NCI-H226 (cell line): ENCODE data around the gene PCARE.
A peak's percentile ranks its signal among the peaks of the same experiment; 100 is the strongest.

Experiments used
- DNase-seq: peaks from one replicate; pipeline ENCODE4 v3.0.0-alpha.2; 2015

Gene PCARE

DNA sequence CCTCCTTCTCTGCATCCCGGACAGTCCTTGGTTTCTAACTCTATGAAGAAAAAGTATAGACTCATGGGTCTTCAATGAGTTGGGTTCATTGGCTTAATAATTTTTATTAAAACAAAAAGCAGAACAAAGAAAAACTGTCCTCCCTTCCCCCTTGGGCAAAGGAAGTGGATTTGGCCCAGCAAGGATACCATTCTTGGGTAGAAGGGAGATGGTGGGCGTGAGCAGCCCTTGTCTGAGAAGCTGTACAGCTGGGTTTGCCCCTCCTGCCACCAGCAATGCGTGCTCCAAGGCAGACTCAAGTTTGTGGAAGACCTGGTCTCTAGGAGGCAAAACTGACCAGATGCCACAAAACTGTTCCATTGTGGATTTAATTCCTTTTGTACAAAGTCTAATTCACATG is 12.7 kb downstream of the PCARE start:
- DNase-seq: no peak

DNA sequence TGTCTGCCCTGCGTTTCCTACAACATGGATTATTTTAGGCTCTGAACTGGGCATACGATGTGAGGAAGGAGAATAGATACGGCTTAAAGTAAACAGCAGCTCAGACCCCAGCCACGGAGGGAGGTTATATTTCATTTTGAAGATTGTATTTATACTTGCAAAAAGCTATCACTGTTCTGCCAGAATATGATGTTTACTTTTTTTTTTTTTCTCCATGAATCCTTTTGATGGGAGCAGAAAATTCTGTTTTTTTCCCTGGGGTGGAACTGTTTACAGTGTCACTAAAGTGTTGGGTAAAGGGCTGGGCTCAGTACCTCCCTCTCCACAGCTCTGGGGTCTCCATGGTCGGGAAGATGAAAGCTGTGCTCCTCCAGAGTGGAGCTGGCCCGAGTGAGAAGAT is 13.1 kb downstream of the PCARE start:
- no peak for DNase-seq

DNA sequence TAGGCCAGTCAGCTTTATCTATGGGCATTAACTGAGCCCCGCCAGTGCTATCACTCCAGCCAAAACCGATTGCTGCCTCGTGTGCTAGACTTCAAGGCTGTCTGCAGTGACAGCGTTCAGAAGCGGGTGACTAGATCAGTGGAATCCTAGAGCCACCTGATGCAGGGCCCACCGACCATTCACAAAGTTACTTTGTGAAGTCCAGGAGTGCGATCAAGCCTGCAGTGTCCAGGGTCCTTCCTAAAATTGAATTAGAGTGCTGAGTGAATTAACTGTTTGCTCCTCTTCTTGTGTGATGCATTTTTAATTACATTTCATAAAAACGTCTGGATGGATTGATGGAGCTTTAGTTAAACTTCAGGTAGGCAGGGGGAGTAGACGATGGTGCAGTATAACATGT is 13.9 kb downstream of the PCARE start:
- DNase-seq: no peak

DNA sequence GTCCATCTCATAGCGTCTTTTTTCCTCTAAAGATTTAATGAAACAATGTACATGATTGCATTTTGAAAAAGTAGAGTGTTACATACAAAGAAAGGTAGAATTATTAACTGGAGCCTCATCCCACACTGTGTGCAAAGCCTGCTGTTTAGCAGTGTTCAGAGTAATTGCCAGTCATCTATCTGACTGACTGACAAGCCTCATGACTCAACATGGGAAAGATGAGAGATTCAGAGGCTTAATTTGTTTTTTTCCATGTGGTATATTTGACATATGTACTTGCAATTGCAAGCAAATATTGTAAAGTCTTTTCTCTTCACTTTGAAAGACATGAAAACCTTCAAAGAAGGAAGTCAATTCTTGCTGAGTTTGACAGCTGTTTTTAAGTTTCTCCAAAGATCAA is 14.7 kb downstream of the PCARE start:
- DNase-seq: no peak

DNA sequence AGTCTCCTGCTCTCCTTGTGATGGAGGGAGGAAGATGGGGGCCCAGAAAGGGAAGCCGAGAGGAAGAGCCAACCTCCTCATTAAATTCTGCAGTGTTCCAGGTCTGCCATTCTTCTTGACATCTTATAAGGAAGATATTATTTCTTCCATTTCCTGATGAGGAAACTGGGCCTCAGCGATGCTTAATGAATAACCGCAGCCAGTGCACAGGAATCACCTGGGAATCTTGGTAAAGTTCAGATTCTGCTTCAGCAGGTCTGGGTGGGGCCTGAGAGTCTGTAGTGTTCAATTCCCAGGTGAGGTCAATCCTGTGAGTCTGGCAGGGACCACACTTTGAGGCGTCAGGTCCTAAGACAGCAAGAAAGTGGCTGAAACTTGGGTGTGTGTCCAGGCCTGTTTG is 17.3 kb downstream of the PCARE start:
- DNase-seq: no peak

DNA sequence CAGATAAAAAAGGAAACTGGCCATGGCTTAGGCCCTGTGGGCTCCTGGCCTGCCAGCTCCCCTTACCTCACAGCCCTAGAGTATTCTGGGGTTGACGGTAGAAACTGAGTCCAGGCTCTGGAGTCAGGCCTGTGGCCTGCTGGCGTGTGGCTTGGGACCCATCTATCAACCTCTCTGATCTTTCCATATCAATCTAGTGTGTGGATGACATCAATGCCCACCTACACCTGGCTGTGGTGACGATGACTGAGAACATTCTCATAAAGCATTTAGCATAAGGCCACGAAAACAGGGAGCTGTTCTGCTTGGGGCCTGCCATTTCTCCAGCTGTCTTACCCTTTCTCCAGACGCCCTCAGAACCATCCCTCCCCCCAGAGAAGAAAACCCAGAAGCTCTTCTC is 17.9 kb downstream of the PCARE start:
- no peak for DNase-seq

DNA sequence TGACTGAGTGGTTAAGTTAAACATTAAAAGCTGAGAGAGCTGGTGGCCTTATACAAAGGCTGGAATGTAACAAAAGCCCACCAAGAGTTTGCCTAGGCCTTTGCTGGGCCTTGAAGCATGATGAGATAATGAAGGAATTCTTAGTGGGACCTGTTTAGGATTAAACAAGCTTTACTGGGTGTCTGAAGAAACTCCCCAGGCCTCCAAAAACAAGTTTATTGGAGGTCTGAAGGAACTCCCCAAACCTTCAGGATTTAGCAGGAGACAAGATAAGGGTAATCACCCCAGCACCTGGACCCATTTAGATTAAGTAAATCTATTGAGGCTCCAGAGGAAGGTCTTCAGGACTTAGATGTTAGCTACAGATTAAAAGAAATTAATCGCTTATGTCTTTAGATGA is 18.7 kb downstream of the PCARE start:
- no peak for DNase-seq

DNA sequence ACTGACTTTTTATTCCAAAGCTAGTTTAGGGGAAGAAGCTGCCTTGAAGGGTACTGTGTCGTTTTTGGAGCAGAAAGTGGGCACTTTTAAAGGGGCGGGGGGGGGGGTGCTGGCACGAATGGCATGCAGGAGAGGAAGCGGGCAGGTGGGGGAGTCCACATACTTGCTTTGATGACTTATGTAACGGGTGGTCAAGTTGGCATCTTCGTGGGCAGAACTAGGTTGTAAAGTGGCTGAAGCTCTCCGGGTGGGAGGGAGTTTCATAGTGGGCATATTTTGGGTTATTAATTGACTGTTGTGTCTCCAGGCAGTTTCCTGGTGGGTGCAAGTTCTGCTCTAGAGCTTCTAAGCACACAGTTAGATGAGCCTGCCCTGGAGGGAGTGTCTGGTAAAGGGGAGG is 19.9 kb downstream of the PCARE start:
- peak; percentile 65 for DNase-seq

DNA sequence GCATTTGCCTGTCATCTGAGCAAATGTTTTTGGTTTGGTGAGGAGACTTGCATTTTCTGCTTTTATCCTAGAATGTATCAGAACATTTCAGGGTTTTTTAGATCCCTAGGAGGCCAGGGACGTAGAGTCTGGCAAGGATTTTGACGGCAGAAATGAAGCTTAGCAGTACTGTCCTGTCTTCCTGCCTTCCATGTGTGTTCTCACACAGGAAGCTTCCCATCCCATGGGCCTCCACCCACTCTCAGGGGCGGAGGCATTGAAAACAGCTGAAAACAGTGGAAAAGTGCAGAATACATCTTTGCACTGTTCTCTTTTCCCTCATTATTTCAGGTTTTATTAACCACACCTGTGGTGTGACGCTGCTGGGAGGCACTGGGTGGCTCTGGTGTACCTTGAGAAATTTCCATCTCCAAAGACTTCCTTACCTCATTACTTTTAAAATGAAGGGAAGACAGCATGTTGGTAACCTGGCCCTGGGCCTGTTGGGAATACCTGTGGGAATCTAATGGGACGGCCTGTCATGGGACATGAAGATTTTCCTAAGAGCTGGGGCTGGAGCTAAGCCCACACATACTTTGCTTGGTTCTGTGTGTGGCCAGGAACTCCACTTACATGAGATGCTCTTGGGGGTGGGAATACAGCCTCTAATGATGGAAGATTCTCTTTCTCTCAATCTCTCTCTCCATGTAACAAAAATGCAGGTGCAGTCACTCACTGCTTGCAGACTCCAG is 20.5 kb downstream of the PCARE start:
- DNase-seq: peak; percentile 33

DNA sequence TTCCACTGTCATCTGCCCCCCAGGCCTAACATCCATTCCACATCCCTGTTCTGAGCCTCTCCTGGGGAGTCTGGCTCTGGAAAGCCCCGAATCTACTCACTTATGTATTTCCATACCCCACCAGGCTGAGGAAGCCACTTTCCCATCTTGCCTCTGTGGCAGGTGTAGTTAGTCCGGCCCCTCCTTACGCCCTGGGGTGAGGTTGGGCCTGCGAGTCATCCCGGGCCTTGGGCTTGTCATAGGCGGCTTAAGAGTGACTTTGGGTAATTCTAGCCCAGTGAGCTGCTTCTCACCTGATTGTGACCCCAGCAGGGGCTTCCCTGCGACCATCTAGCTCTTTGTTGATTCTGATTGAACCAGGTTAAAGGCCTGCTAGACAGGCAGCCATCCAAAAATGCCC is 21.1 kb downstream of the PCARE start:
- peak; percentile 12 for DNase-seq

DNA sequence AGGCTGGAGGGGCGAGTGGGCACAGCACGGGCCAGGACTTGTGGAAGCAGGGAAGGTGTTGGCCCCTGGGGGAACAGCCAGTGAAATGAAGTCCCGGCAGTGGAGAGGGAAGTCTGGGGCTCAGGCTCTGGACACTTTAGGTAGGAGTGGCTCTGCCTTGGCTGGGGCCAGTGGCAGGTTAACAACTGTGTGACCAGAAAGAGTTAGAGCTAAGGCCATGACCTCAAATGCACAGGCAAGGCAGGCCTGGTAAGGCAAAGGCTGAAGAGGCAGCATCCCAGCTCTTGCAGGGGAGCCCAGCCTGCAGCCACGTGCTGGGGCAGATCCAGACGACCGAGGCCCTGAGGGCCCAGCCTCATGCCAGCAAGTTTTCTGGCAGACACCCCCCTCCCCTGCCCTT is 21.5 kb downstream of the PCARE start:
- no peak for DNase-seq

DNA sequence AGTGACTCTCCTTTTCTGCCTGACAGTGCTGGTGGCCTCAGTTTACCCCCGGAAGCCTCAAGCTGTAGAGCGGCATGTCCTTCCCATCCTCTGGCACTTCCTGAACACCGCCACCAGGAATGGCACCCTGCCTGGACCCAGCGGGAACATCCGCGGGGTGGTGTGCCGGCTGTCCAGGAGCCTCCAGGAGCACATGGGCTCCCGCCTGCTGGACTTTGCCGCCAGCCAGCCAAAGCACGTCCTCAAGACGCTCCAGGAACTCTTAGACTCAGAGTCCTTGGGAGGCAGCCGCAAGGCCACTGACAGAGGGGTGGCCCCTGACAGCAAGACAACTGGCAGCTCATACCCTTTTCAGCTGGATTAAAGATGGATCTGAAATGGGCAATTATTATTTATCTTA is 22.6 kb downstream of the PCARE start:
- DNase-seq: no peak

DNA sequence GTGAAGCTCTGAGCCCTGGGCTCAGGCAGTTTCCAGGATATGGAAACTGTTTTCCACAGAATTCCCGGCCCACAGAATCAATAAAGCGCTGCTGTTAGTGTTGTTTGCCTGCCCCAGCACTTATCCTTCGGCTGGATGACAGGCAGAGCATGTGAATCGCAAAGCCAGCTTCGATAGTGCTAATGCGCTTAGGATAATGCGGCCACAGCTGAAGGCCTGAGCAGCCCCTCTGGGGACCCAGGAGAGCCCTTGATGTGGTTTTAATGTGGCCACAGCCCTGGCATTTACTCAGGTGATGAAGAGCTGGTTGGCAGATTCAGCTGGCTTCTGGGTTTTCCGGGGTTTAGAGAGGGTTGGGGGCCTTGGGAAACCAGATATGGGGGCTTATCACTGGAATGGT is 23.7 kb downstream of the PCARE start:
- no peak for DNase-seq

DNA sequence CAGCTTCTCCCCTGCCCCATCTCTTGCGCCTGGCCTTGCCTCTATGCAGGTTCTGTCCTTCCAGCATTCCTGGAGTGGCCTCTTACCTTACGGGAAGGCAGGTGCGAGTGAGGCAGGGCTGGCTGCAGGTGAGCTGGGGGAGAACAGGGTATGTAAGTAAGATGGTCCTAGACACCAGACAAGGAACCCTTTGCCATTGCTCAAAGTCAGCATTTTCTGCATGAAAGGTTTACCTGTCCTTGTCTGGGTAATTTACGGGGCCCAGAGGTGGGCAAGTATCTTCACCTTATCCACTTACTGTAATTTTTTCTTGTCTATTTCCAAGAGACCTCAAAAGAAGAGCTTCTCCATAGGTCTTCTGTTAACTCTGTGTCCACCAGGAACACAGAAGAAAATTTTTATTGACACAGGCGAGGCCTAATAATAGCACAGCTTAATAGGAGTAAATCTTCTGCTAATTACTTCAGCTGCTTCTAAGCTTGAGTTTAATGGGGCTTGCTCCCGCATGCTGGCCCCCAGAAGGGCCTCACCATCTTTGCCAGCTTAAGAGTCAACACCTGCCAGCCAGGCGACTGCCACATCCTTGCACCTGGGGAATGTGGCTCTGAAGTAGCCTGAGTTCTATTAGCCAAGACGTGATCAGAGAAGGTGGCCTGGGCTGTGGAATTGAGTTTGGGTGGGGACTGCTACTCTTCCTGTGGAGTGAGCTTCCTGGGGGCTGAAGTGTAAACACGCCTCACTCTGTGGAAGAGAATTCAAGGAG is 27.1 kb downstream of the PCARE start:
- no peak for DNase-seq

DNA sequence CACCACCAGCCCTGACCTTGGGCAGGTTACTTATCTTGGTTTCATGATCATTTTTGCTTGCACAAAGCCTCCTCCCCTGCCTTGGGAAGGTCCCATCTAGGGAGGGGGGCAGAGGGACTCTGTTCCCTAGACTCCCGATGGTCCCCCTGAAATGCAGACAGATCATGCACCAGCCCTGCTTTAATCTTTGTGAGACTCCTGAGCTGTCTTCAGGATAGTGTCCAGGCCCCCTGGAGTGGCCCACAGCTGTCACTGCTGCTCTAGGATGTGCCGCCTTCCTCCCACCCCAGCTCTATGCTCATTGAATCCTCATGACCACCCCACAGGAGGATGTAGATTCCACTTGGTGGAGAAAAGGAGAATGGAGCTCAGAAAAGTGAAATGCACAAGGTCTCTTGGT is 28.0 kb downstream of the PCARE start:
- DNase-seq: no peak

DNA sequence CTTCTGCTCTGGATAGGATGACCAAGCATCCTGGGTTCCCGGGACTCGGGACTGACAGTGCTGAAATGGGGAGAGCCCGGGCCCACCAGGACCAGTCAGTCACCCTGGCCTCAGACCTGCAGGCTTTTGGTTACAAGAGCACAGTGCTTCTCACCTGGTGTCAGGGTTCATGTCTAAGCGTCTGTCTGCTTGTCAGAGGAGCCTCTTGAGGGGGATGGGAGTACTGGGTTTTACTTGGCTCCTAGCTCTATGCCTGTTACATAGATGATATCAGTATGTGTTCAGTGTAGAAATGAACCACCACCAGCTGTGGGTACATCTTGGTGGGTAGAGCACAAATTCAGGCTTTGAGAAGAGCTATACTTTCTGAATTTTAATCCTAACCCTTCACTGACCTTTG is 29.9 kb downstream of the PCARE start:
- DNase-seq: no peak

DNA sequence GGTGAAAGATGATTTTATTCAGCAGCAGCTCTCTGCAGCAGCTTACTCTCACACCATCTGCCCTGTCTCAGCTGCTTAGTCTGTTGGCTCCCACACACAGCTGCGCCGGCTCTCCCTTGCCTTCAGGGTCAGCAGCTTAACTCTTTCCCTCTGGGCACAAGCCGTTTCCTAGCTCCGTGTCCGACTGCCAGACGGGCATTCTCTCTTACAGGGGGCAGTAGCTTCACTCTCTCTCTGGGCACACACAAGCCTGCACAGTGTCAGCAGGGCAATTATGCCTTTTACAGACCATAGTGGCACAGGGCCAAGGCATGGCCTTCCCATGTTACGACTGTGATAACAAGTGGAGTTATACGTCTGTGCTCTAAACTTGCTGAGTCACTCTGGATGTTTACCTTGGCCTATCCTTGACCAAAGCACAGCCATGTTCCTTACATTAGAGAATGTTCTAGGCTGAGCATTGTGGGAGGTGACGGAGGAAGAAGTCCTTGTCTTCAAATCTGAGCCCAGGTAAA is 31.7 kb downstream of the PCARE start:
- DNase-seq: no peak

DNA sequence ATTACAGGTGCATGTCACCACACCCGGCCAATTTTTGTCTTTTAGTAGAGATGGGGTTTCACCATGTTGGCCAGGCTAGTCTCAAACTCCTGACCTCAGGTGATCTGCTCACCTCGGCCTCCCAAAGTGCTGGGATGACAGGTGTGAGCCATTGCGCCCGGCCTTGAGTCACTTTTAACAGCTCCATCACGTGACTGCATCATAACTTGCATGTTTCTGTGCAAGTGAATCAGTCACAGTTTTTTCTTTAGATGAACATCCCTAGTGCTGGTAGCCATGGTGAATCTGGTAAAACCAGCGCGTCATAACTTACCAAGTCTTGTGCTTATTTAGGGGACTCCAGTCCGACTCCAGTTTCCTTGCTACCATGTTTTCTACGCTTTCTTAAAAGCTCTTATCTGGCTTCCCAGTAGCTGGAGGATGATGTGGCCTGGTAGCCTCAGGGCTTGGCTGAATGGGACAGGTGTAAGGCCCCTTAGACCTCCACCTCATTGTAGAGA is 33.1 kb downstream of the PCARE start:
- DNase-seq: no peak

DNA sequence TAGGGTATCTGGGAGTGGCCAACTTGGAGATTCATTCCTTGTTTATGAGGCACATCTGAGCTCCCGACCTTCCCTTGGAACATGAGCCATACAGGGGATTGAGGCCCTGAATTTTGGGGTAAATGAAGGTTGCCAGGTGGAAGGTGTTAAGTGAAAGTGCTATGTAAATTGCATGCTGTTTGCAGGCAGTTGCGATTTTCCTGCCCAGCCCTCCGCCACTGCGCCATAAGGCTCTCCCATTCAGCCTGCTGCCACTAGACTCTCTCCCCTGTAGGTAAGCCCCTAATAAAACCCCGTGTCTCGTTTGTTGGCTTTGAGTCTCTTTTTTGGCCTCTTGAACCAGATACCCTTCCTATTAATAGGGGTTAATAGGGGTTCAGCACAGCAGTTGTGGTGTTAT is 33.8 kb downstream of the PCARE start:
- DNase-seq: no peak

DNA sequence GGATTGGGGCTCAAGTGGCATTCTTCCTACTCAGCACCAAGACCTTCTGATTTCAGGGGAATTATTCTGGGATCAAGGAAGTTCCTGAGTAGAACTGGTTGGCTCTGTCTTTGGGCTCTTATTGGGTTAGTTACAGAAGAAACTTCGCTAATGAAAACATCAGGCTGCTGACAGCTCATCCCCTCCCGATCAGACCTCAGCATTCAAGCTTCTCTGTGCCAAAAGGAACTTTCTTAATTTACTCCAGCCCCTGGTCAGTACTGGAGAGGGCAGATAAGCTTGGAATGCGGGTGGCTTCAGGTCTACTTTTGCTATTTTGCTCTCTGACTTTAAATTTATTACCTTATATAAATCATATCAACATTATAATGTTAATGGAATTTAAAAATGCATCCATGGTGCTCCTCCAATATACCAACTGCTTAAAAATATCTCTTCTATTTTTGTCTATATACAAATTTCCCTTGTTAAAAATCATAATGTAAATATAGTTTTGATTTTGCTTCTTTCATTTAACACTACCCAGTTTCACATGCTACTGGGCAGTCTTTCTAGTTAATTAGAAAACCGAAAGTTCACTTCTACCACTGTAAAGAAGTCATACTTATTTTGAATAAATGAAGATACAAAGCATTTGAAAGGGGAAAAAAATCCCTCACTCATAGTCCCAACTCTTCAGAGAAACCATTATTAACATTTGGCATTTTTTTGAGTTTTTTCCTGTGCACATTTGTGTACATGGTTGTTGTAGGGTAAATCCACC is 34.4 kb downstream of the PCARE start:
- DNase-seq: peak; percentile 40

DNA sequence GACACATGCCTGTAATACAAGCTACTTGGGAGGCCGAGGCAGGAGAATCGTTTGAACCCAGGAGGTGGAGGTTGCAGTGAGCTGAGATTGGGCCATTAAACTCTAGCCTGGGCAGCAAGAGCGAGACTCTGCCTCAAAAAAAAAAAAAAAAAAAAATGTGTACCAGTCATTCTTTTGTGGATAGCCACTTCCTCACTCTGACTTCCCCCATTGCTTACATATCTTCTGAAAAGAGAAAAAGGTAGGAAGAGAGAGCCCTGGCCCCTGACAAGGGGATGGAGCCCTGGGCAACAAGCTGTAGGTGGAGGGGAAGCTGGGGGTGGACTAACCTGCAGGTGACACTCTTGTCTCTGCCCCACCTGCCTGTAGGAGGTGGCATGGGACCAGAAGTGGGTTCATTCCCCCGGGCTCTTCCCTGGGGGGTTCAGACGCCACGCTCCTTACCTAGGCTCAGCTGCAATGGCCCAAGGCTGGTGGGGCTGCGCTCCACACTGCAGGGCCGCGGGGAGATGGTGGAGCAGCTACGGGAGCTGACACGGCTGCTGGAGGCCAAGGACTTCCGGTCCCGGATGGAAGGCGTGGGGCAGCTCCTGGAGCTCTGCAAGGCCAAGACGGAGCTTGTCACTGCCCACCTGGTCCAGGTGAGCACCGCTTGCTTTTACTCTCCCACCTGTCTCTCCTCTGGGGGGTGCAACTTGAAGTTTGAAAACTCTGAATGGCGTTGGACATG is 39.1 kb downstream of the PCARE start:
- DNase-seq: no peak

DNA sequence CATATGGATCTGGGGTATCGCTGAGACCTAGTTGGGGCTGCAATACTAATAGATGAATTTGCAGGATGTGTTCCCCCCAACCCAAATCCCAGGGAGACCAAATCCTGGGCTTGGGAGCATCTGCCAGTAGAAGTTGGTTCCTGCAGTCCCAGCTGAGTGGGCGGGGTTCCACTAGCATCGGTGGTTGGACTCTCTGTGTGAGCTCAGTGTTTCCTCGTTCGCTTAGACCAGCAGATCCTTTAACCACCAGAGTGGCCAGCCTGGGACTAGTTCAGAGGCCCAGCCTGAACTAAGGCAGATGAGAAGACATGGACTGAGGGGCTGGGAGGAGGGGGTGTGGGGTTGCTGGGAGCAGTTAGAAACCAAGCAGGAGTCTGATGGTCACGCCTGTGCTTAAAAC is 40.7 kb downstream of the PCARE start:
- DNase-seq: no peak

DNA sequence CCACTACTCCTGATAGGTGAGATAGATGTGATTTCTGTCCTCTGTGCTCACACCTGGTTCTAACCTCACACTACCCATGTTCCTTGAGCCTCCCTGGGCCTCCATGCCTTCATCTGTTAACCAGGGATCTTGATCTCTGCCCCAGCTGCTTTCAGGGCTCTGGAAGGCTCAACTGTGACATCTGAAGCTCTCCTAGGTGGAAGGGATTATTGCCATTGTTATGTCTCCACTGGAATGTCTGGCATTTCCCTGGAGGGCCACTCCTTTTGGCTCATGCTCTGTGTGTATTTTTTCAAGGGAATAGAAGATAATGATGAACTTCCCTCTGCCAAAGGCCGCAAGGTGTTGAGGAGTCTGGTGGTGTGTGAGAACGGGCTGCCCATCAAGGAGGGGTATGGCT is 41.2 kb downstream of the PCARE start:
- DNase-seq: peak; percentile 81
